ENCODE measurements around the gene NR2C2.

The NR2C2 gene

DNA sequence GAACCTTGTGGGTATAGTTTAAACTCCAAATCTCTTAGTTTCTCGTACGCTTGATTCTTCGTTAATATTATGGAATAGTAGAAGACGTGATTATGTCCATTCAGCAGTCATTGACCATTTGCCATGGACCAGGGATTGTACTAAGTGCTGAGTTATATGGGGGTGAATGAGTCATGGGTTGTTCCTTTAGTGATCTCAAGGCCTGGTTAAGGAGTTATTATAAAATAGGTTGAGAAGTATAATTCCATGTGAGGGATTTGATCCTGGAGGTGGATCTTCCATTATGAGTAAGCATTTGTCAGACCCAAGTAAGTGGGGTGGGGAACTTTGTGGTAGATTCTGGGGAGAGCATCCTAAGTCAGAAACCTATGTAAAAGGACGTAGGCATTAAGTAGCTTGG lies 15.4 kb downstream of the NR2C2 start:
- DNase-seq (ENCODE audit: insufficient read length, low spot score) (no peak), FAIRE-seq (no peak)
- TF ChIP-seq, protein P1, sequence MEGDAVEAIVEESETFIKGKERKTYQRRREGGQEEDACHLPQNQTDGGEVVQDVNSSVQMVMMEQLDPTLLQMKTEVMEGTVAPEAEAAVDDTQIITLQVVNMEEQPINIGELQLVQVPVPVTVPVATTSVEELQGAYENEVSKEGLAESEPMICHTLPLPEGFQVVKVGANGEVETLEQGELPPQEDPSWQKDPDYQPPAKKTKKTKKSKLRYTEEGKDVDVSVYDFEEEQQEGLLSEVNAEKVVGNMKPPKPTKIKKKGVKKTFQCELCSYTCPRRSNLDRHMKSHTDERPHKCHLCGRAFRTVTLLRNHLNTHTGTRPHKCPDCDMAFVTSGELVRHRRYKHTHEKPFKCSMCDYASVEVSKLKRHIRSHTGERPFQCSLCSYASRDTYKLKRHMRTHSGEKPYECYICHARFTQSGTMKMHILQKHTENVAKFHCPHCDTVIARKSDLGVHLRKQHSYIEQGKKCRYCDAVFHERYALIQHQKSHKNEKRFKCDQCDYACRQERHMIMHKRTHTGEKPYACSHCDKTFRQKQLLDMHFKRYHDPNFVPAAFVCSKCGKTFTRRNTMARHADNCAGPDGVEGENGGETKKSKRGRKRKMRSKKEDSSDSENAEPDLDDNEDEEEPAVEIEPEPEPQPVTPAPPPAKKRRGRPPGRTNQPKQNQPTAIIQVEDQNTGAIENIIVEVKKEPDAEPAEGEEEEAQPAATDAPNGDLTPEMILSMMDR (IDR thresholded peaks at IDR 0.05; ENCODE audit: insufficient read depth, missing control alignments), result no peak

DNA sequence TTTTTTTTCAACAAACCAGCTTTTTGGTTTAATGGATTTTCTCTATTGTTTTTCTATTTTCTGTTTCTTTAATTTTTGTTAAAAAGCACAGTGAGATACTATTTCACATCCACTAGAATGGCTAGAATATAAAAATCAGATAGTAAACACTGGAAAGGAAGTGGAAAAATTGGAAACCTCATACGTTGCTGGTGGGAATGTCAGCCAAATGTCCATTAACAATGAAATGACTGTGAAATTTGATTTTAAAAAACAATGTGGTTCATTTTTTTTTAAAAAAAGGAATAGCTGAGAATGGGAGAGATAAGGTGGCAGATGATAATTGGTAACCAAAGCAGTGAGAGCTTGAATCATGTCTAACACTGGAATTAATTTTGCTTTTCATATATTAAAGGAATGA lies 19.9 kb downstream of the NR2C2 start:
- DNase-seq (ENCODE audit: insufficient read length, low spot score) (no peak), FAIRE-seq (no peak)
- TF ChIP-seq, protein P1 (IDR thresholded peaks at IDR 0.05; ENCODE audit: insufficient read depth, missing control alignments), result no peak

DNA sequence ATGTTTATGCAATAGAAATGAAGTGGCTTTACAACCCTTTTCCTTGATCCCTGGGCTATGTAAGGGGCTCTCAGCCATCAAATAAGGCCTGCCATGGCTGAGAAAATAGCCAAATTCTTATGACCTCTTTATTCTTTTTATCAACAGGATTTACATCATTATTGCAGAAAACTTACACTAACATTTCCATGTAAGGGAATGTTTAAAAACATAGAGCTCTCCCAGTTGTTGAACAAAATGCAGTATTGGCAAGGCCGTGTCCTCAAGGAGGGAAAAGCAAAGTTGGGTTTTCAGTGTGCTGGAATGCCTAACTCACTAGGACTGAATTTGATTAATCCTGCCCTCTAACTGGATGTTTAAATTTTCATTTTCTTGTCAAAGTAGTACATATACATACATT lies 22.3 kb downstream of the NR2C2 start:
- TF ChIP-seq, protein P1 (IDR thresholded peaks at IDR 0.05; ENCODE audit: insufficient read depth, missing control alignments), result no peak
- no peak for FAIRE-seq
- no peak for DNase-seq (ENCODE audit: insufficient read length, low spot score)

DNA sequence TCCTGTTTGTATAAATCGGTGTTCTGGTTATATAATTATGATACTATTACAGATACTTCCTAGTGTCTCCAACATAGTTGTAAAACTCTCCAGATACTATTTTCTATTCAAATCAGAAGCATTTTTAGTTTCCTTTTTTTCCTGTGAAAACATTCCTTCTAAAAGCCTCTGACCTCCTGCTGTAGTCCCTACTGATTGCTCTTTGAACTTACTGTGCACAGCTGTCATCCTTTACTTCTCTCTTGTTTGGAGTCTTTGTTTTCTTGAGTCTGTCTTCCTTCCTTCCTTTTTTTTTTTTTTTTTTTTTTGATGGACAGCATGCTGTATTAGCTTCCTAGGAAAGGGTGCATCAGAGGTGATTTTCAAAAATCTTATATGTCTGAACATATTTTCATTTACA lies 28.9 kb downstream of the NR2C2 start:
- TF ChIP-seq, protein P1 (IDR thresholded peaks at IDR 0.05; ENCODE audit: insufficient read depth, missing control alignments), result no peak
- DNase-seq (ENCODE audit: insufficient read length, low spot score) (no peak), FAIRE-seq (no peak)

DNA sequence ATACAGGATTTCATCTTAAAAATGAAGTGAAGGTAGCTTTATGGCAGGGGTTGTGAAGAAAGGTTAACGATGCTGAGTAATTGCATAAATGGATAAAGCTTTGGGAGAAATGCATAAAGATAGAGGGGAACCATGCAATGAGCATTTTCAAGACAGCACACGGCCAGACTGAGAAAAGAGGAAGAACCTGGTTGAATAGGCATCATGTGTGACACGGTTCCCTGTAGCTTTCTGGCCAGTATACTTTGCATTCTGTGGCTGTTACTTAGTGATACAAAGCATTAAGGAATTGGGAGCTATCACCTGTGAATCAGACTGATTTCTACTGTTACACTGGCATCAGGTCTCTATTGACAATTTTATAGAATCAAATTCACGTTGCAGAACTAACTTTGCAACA lies 33.3 kb downstream of the NR2C2 start:
- no peak for DNase-seq (ENCODE audit: insufficient read length, low spot score)
- no peak for FAIRE-seq
- TF ChIP-seq, protein P1 (IDR thresholded peaks at IDR 0.05; ENCODE audit: insufficient read depth, missing control alignments), result no peak

DNA sequence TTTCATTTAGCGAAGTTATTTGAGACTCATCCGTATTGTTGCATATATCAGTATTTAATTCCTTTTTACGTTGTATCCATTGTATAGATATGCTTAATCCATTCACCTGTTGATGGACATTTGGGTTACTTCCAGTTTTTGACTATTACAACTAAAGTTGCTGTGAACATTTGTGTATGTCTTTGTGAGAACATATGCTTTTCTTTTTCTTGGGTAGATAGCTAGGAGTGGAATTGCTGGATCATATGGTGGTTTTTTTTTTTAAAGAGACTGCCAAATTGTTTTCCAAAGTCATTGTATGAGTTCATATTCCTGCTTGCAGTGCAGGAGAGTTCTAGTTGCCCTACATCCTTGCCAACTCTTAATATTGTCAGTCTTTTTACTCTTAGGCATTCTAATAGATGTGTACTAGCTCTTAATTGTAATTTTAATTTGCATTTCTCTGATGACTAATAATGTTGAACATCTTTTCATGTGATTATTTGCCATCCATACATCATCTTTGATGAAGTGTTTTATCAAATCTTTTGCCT lies 37.3 kb downstream of the NR2C2 start:
- FAIRE-seq, result no peak
- TF ChIP-seq, protein P1 (IDR thresholded peaks at IDR 0.05; ENCODE audit: insufficient read depth, missing control alignments), result no peak

DNA sequence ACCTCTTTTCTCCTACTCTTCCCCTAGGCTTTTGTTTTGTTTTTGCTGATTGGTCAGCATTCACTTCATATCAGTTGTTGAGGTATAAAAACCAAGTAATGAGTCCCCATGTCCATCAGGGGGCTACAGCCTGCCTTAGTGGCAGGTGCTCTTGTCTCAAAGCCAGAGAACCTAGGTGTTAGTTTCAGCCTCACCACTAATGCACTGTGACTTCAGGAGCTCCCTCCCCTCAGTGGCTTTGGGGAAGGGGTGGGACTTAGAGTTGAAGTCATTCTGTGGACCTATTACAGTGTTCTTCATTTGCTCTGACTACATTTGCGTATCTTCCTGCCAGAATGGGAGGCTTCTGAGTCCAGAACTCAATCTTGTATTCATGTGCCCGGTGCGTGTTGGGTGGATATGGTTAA lies 41.6 kb downstream of the NR2C2 start:
- DNase-seq (ENCODE audit: insufficient read length, low spot score) (no peak), FAIRE-seq (no peak)
- TF ChIP-seq, protein P1 (IDR thresholded peaks at IDR 0.05; ENCODE audit: insufficient read depth, missing control alignments), result no peak

More for the DNA sequence above, 37.3 kb downstream of the NR2C2 start:
- DNase-seq (ENCODE audit: insufficient read length, low spot score), result no peak

Data from D721Med (cell line).